B cell (primary cell): ENCODE measurements around the gene UNC119.

Experiments
- CTCF ChIP-seq: fragments of 200-600 bp; IDR thresholded peaks from one replicate; pipeline ENCODE4 v1.8.0; 2022; ENCODE audit warnings: antibody characterized with exemption, mild to moderate bottlenecking
- EZH2 ChIP-seq: IDR thresholded peaks from 2 replicates; pipeline ENCODE4 v1.6.1; 2012; ENCODE audit warnings: borderline replicate concordance, low read depth, mild to moderate bottlenecking, moderate library complexity, low read length; ENCODE audit not compliant: insufficient read depth, poor library complexity, severe bottlenecking

GRCh38 chr17:28508211-28508724 is 44.2 kb downstream of the UNC119 start:
- TF ChIP-seq CTCF (no peak), EZH2 (no peak)
